DMS 273 treated with DMSO at 0.1 percent for 48 hours (cell line): ENCODE data around the gene PAX2.
"Not testable (repeated sequence)": the region's sequence is repeated elsewhere in the genome, so short reads cannot be mapped to it uniquely, and the experiment has no call there.

ENCODE experiments used
- DNase-seq: peaks from one replicate; lab custom pipeline; 2025; lab: John Stamatoyannopoulos, UW

Gene PAX2

DNA sequence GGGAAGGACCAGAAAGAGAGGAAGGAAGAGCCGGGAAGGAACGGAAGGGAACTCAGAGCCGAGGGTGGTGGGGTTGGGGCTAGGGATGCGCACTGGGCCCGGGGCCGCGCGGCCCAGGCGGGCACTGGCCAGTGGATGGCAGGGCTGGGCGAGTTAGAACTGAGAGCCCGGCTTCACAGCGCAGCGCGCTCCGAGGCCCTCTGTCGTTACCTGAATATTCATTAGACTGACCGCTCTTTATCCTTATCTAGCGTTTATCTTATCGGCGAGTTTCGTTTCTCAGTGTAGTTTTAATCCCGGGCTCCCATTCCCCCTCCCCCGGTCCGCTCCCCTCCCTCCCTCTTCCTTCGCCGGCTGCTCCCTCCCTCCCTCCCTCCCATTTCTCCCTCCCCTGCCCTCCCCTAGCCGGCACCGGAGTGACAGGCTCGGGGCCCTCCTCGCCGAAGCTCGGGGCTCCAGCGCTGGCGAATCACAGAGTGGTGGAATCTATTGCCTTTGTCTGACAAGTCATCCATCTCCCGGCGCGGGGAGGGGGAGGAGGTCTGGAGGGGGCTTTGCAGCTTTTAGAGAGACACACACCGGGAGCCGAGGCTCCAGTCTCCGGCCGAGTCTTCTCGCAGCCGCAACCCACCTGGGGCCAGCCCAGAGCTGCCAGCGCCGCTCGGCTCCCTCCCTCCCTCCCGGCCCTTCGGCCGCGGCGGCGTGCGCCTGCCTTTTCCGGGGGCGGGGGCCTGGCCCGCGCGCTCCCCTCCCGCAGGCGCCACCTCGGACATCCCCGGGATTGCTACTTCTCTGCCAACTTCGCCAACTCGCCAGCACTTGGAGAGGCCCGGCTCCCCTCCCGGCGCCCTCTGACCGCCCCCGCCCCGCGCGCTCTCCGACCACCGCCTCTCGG, at the start of gene PAX2:
Gene PAX2 (plus strand): TSS at position 596 of the 895 bp plus-strand sequence. CDS start 679 bp downstream, outside the sequence.
- no peak for DNase-seq

GRCh38 chr10:100696477-100696901, 48.9 kb upstream of the PAX2 start:
- no peak for DNase-seq

- no peak for DNase-seq
Observed at GRCh38 chr10:100697070-100697469, 48.3 kb upstream of the PAX2 start.

- DNase-seq = no peak
Observed at GRCh38 chr10:100697631-100698030, 47.8 kb upstream of the PAX2 start.

DNA sequence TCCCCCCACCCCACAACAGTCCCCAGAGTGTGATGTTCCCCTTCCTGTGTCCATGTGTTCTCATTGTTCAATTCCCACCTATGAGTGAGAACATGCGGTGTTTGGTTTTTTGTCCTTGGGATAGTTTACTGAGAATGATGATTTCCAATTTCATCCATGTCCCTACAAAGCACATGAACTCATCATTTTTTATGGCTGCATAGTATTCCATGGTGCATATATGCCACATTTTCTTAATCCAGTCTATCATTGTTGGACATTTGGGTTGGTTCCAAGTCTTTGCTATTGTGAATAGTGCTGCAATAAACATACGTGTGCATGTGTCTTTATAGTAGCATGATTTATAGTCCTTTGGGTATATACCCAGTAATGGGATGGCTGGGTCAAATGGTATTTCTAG, 43.7 kb upstream of the PAX2 start:
- not testable (repeated sequence) for DNase-seq

GRCh38 chr10:100705139-100705538, 40.2 kb upstream of the PAX2 start:
- DNase-seq = no peak

GRCh38 chr10:100707261-100707848, 38.0 kb upstream of the PAX2 start:
- DNase-seq = no peak

- no peak for DNase-seq
Observed at GRCh38 chr10:100709146-100710082, 36.0 kb upstream of the PAX2 start.

DNA sequence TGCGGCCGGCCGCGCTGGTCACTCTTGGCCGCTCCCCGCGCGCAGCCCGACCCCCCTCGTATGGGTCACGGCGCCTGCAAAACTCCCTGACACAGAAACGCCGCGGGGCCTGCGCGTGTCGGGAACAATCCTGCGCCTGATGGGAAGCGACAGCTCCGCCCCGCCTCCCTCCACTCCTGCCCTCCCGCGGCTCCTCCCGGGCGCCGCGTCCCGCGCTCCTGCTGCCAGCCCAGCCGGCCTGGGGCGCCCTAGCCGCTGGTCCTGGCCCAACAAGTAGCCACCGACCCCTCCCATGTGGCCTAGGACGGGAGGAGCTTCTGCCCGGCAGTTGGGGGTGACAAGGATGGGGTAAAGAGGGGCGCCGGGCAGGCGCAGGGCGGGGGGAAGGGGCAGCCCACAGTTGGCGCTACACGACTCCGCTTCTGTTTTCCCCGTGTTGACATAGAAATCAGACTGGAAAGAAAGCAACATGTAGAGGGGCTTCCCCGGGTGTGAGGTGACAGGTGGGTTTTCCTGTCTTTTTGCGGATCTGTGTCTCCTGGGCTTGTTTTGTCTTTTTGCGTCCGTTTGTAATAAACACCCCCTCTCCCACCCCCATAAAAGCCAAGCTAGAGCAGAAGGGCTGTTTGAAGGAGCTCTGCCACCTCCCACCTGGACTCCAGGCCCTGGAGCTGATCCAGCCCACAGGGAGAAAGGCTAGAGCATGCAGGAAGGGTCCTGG, 35.1 kb upstream of the PAX2 start:
- no peak for DNase-seq

DNA sequence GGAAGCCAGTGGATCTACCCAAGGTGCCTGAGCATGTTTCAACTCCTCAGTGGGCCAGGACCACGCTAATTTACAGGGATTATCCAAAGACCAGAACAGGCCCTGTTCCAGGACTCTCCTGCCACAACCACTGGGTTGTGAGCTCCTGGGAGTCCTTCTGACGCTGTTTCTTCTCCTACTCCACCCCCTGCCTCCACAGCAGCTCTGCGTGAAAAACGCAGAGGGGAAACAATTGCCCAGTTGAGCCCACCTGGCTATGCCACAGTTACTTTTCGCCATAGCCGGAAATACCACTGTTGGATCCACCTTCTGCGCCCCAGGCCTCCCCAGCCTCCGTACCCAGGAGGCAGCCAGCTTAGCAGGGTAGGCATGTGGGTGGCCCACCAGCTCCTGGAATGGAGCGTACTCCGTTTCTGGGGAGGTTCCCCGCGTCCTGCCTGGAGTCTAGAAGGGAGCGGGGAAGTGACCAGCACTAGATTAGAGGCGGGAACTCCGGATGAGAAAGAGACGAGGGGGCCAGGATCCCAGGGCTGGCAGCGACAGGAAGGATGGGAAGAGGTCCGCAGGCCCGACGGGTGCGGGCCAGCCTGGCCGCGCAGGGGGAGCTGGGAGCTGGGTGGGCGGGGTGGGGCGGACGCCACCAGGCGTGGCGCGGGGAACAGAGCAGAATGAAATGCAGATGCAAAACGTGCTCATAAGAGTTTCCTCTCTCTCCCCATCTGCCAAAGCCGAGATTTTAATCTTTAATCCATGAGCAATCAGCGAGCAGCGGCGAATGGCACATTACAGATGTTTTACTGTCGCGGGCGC, 32.1 kb upstream of the PAX2 start:
- no peak for DNase-seq

- no peak for DNase-seq
Observed at GRCh38 chr10:100713859-100714565, 31.4 kb upstream of the PAX2 start.

GRCh38 chr10:100714566-100714950, 30.8 kb upstream of the PAX2 start:
- DNase-seq = no peak

GRCh38 chr10:100715101-100715444, 30.3 kb upstream of the PAX2 start:
- no peak for DNase-seq

DNA sequence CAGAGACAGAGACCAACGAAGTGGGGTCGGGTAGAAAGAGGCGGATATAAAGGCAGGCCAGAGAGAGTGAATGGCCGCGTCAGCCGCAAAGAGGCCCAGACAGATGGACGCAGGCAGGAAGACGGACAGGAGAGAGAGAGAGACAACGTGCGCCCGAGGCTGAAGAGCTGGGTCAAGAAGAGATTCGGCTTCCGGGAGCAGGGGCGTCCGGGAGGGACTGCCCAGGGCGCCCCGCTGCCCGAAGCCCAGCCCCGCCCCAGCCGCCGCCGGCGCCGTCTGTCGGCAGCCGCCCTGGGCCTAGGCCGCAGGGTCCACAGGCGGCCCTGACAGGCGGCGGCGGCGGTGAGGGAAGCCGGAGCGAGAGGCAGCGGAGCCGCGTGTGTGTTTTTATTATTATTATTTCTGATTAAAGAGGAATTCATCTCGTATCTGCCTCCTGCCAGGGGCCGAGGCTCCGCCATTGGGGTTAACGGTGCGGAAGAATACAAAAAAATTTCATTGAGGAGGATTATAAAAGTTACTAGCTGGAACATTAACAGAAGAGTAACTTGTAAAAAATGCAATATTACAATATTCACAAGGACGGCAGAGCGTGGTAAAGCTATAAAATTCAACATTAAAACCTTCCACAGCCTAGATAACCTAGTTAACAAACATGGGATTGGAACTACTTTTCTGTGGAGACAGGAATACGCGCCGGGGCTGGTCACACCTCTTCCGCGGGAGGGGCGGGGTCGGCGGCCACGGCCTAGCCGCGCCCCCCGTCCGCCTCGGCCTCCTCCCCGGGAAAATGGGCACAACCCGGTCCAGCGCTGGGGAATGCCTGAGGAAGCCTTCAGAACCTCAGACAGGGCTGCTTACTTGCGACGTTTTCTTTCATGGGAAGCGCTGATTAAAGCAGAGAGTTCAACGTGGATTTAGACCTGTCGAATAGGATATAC, 29.7 kb upstream of the PAX2 start:
- no peak for DNase-seq

DNA sequence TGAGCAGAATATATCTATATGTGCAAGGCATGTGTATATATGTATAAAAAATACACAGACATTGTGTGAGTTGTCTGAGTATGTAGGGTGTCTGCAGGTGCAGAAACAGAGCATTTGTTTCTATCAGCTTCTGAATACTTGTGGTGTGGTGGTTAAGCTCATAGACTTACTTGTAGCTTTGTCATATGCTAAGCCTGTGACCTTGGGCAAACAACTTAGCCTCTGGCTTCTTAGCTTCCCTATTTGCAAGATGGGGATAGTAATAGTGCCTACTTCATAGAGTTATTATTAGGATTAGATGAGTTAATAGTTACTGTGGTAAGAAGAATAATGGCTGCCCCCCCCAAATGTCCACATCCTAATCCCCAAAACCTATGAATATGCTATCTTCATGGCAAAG, 28.2 kb upstream of the PAX2 start:
- no peak for DNase-seq

DNA sequence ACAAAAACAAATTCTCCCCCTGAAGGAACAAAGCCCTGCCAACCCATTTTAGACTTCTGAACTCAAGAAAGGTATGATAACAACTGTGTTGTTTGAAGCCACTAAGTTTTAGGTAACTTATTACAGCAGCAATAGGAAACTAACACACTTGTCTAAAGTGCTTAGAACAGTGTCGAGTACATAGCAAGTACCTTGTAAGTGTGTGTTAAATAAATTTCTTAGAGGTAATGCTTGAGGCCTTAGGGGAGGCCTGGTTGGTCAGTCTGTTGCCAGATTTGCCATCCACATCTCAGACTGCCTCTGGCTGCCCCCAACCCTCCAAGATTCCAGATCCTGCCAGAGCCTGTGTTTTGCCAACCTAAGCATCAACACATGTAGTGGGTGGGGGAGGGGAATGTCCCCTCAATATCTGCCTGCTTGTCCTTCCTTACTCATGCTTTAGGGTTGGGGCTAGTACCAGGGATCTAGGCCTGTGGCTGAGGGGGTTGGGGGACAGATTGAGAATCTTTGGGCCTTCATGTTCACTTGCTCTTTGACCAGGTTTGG, 27.1 kb upstream of the PAX2 start:
- no peak for DNase-seq

DNA sequence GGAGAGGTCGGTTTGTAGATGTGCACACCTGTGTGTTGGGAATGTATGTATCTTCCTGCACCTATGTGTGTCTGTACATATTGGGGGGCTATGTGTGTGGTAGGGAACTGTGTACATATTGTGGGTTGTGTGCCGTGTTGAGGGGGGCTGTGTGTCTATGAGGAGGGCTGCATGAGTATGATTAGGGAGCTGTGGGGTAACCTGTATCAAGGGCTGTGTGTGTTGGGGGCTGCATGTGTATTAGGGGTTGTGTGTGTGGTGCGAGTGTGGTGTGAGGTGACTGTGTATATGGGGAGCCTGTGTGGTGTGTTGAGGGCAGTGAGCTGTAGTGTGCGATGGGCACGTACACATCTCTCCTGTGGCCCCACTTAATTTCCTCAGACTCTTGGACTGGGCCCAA, 22.2 kb upstream of the PAX2 start:
- DNase-seq = no peak

DNA sequence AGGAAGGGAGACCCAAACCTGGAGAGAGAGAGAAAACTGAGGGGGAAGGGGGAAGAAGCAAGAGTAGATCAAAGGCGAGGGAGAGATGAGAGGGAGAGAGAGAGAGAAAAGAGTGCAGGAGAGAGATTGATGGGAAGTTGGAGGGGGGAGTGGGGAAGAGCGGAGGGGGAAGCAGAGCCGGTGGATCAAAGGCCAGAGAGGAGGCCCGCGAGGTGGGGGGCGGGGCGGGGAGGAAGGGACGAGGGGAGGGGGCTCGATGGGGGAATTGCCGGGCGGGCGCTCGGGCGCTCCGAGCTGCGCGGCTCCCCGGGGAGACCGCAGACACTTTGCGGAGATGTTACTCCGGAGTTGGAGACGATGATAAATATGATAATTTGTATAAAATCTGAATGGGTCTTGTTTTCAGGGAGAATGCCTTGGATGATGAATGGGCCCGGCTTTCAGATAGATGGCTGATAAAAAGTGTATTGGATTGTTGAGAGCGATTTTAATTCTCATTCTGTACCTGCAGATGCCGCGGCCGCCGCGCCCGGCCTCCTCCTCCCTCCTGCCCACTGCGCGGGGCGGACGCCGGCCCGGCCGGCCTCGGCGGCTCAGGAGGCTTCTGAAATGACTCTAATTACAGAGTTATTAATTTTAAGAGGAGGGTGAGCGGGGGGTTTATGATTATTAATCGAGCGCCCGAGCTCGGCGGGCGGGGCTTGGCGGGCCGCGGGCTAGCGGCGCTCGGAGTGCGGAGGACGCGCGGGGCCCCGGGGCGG, 21.4 kb upstream of the PAX2 start:
- DNase-seq = no peak
